CD4-positive, alpha-beta T cell treated with Interleukin-6 for 4 hours (primary cell): ENCODE measurements around the gene RIT1.

Experiments
- DNase-seq: peaks from one replicate; pipeline ENCODE4 v3.0.0-alpha.2; 2020; ENCODE audit warnings: mixed read lengths

Gene RIT1

GRCh38 chr1:155890251-155890650 is 20.9 kb downstream of the RIT1 start:
- DNase-seq = no peak

- no peak for DNase-seq
Measured at GRCh38 chr1:155889566-155889965, 21.6 kb downstream of the RIT1 start.

- no peak for DNase-seq
Measured at GRCh38 chr1:155888481-155888880, 22.7 kb downstream of the RIT1 start.

GRCh38 chr1:155884982-155885381 is 26.2 kb downstream of the RIT1 start:
- DNase-seq = no peak

GRCh38 chr1:155884031-155884960 is 26.9 kb downstream of the RIT1 start:
- no peak for DNase-seq

GRCh38 chr1:155882766-155883165 is 28.4 kb downstream of the RIT1 start:
- DNase-seq = no peak

GRCh38 chr1:155882235-155882634 is 28.9 kb downstream of the RIT1 start:
- DNase-seq = no peak

GRCh38 chr1:155880950-155881349 is 30.2 kb downstream of the RIT1 start:
- DNase-seq = no peak

GRCh38 chr1:155880251-155880650 is 30.9 kb downstream of the RIT1 start:
- no peak for DNase-seq

GRCh38 chr1:155877945-155878344 is 33.2 kb downstream of the RIT1 start:
- no peak for DNase-seq

- no peak for DNase-seq
Measured at GRCh38 chr1:155873860-155874259, 37.3 kb downstream of the RIT1 start.

GRCh38 chr1:155872527-155872926 is 38.6 kb downstream of the RIT1 start:
- DNase-seq = no peak

- no peak for DNase-seq
Measured at GRCh38 chr1:155871390-155871789, 39.8 kb downstream of the RIT1 start.

- no peak for DNase-seq
Measured at GRCh38 chr1:155867766-155868165, 43.4 kb downstream of the RIT1 start.

GRCh38 chr1:155864393-155864792 is 46.8 kb downstream of the RIT1 start:
- no peak for DNase-seq

- DNase-seq = no peak
Measured at GRCh38 chr1:155861896-155862295, 49.3 kb downstream of the RIT1 start.

- DNase-seq = no peak
Measured at GRCh38 chr1:155860970-155861510, 50.1 kb downstream of the RIT1 start.

- peak; percentile 41 for DNase-seq
Measured at GRCh38 chr1:155859881-155860871, 51.0 kb downstream of the RIT1 start.

GRCh38 chr1:155859234-155859829 is 51.8 kb downstream of the RIT1 start, which contains the start of gene SYT11:
Gene SYT11 (plus strand): TSS chr1:155859567. CDS start chr1:155859762, 195 bp downstream.
- peak; percentile 97 for DNase-seq

- DNase-seq = no peak
Measured at GRCh38 chr1:155858800-155859233, 52.3 kb downstream of the RIT1 start.

GRCh38 chr1:155856975-155857930 is 53.9 kb downstream of the RIT1 start, which contains the start of gene GON4L:
Gene GON4L (minus strand): TSS chr1:155857214. CDS start chr1:155853780, 3,434 bp downstream.
- peak; percentile 91 for DNase-seq
